ENCODE data around the gene USH2A.
"Not testable (repeated sequence)": the region's sequence is repeated elsewhere in the genome, so short reads cannot be mapped to it uniquely, and the experiment has no call there.

Gene USH2A

DNA sequence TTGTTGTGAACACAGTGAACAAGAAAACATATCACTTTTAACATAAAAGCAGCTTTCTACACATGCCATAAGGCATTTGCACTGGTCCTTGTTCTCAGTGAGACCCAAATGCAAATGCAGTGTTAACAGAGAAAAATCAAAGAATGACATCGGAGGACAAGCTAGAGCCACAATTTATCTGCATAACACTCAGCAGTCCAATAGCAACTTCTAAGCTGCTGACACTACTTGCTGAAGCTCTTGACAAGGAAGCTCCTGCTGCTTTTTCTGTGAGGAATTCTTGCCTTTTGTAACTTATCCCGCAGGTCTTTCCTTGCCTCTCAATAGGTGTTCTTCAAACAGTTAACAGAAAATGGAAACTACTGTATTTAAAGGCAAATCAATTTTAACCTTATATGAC, 34.7 kb downstream of the USH2A start:
- no peak for DNase-seq (ENCODE audit: low read depth)

DNA sequence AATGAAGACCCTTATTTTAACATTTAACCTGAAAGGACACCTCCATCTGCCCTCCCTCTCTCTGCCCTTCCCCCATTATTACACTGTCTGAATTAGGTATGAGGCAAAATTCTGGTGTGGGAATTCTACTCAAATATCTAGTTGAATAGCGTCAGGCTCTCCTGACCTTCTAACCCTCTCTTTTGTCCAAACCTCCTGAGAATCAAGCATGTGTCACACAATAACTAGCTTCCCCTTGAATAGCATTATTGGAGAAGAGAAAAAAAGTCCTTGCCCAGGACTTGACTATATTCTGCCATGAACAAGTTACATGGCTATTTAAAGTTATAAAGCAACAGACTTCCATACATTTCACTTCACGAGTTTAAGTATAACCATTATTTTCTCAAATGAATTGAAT, 35.5 kb downstream of the USH2A start:
- DNase-seq (ENCODE audit: low read depth) = no peak

DNA sequence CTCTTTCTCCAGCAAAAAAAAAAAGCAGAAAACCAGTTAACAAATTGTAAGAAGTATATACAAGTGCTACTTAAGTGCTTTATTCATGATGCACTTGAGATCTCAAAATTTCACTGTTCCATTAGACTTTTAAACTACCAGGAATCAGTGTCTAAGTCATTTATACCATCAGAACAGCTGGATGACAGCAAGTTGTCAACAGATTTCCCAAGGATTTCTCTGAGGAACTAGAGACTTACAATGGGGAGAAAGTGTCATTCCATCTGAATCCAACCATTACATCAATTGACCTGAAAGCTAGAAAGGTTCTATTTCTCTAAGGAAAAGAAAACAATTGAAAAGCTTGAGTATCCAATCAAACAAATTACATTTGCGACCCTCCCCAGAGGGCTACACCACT, 43.8 kb downstream of the USH2A start:
- no peak for DNase-seq (ENCODE audit: low read depth)

DNA sequence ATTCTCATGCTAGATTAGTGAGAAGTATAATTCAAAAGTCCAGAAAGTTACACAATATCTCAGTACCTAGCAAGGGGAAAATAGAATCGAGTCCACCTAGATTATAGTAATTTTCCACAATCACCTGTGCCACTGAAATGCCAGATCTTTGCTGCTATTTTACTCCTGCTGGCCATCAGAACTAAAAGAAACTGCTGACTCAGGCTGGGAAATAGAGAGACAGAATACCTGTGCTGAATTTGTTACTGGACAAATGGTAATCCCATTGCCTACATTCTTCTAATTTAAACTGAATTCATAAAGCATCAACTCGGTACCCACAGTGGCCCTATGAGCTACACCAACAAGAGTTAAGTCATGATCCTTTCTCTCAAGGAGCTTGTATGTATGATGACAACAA, 55.0 kb downstream of the USH2A start:
- DNase-seq (ENCODE audit: low read depth) = no peak

DNA sequence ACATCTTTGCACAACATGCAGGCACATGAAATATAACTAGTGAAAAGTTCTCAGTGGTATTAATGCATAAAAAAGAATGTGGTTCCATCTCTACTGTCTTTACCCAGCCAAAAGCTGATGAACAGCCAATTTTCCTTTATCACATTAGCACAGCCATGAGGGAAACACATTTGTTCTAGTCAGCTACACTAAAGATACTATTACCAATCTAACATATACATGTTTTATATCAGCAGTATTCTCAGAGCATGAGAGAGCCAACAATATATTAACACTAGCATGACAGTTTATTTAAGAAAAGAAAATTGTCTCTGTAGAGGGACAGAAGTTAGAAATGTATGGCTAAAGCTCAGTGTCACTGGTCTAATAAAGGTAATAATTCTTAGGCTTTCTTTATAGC, 56.3 kb downstream of the USH2A start:
- no peak for DNase-seq (ENCODE audit: low read depth)

DNA sequence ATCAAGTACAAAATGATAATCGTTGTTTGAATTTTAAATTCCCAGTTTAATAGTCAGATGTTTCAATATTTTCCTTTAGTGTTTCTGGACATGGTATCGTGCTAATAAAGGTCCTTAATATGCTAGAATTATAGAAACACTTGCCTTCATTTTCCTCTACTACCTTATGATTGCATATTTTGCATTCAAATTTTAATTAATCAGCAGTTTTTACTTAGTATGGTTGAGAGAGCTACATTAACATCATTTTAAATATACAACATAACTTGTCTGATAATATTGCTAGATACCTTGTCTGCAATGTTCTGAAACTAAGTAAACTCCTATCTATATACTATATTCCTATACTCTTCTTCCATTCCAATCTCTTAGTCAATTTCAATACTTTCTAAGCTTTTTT, 66.3 kb downstream of the USH2A start:
- DNase-seq (ENCODE audit: low read depth) = no peak

DNA sequence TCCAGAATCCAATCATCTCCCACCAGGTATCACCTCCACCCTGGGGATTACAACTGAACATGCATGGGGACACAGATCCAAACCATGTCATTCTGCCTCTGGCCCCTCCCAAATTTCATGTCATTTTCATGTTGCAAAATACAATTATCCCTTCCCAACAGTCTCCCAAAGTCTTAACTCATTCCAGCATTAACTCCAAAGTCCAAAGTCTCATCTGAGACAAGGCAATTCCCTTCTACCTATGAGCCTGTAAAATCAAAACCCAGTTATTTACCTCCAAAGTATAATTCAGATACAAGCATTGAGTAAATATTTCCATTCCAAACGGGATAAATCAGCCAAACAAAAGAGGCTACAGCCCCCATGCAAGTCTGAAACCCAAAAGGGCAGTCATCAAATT, 73.1 kb downstream of the USH2A start:
- DNase-seq (ENCODE audit: low read depth) = no peak

DNA sequence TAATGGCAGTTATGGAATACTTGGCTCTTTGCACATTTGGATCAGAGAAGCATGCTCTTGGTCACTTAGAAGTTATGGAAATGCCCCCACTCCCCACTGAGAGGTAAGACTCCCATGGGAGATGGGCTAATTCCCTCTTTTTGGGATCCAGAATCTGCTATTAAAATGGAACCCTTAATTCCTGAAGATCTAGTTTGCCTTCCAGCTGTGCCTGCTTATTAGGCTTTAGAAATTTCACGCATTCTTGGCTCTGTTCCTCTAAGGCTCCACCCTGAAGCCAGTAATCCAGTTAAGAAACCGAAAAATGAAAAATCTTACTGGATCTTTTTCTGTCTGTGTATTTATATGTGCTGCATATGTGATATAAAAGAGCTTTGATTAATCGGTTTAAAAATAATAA, 76.7 kb downstream of the USH2A start:
- DNase-seq (ENCODE audit: low read depth) = no peak

DNA sequence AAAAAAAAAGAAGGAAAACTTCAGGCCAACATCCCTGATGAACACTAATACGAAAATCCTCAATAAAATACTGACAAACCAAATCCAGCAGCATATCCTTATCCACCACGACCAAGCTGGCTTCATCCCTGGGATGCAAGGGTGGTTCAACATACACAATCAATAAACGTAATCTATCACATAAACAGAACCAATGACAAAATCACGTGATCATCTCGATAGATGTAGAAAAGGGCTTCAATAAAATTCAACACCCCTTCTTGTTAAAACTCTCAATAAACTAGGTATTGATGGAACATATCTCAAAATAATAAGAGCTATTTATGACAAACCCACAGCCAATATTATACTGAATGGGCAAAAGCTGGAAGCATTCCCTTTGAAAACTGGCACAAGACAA, 82.7 kb downstream of the USH2A start:
- not testable (repeated sequence) for DNase-seq (ENCODE audit: low read depth)

DNA sequence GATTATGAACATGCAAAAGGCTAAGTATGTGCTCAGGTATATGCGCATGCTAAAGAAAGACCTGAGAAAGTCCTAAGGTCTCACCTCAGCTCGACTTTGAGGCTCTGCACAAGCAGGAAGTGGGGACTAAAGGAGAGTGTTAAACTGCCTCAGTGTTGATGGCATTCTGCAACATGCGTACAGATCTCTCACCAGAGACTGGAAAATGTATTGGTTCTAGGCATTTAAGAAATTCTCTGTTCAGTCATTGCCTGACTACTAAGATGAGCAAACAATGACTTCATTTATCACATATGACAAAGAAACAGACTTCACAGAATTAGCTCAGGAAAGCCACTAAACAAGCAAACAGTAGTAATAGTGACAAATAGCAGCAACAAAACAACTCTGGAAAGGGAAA, 90.8 kb downstream of the USH2A start:
- DNase-seq (ENCODE audit: low read depth) = no peak

DNA sequence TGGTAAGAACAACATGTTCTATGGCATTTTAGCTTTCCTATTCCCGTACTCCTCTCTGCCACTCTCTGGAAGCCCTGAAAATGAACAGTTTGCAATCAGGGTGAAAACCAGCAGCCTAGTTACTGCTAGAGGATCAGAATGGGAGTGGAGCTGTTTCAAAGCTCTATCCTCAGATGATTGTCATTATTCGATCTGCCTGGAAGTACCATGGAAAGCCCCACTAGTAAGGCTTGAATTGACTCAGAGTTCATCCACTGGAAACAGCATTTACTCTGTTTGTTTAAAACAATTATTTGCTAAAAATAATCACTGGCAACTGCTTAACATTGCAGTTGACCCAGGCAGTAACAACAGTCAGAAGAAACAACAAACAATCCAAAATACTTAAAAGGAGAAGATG, 91.2 kb downstream of the USH2A start:
- no peak for DNase-seq (ENCODE audit: low read depth)

DNA sequence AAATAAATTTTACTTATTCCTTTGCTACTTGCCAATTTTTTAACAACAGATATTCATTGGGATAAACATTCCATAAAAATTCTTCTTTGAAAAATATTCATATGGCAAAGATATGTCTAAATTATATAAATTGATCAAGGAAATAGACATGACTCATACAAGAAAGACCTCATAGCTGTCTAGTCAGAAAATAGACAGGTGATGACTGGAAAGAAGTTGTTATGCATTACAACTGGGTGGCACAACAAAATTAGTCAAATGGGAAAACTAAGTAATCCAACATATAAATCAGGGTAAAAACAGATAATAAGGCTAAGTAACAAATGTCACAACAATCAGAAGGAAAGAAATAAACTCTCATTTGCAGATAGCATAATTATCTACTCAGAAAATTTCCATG, 92.0 kb downstream of the USH2A start:
- DNase-seq (ENCODE audit: low read depth) = no peak

DNA sequence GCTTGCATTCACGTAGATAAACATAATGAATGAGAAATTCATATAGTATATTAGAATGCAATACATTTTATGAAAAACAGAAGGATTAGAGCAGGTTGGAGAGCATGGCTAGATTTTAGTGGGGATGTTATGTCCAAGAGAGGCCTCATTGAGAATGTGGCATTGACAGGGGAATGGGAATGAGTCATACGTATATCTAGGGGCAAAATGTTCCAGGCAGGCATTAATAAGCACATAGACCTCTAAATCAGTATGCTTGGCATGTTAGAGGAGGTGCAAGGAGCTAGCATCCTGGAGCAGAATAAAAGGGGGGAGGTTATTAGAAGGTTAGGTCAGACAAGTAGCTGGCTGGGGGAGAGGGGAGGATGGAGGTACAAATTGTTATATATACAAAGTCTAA, 93.0 kb downstream of the USH2A start:
- no peak for DNase-seq (ENCODE audit: low read depth)

DNA sequence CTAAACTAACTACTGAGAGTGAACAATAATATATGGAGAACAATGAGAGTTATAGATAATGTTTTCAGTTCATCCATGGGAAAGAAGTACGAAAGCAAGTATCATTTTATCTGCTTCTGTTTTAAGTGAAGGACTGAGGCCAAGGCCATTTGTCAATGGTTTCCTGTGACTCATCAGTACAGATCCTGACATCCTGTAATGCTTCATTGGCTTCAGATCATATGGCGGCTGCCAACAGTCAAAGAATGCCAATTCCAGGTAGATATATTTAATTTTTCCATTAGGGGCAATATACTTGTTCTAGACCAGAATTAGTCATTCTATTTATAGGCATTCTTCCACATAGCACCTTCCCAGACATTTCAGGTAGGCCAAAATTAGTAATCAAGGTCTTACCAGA, 97.3 kb downstream of the USH2A start:
- DNase-seq (ENCODE audit: low read depth) = no peak

DNA sequence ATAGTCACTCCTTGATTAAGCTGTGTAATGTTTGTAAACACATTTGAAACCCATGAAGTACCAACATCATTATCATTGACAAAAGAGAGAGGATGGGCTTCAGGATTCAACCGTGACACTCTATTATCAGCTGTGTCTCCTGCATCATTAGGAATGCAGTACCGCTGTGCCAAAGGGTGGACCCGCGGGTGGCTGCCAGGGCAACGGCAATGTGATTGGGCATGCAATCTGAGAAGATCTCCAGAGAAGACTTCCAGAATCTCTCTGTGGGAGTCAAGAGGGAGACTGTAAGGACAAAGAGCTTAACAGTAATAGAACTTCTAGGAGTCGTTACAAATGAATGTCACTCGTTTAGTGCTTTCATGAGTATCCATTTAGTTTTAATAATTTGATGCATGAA, 97.9 kb downstream of the USH2A start:
- DNase-seq (ENCODE audit: low read depth) = no peak

DNA sequence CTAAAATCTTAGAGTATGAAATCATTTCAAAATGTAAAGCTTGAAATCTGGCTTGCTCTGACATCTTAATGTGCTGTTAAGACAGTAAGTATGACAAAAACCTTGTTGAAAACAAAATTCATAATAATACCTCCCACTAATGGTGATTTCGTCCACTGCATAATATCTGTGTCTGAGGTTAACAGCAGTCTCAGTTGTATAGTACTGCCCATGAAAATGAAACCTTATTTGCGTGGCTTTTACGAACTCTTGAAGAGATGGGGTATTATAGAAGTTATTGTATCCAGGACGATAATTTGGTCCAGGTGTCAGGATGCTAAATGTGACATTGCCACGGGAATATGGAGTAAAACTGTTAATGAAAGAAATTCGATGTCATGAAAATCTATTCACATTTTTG, 99.9 kb downstream of the USH2A start:
- DNase-seq (ENCODE audit: low read depth) = no peak

DNA sequence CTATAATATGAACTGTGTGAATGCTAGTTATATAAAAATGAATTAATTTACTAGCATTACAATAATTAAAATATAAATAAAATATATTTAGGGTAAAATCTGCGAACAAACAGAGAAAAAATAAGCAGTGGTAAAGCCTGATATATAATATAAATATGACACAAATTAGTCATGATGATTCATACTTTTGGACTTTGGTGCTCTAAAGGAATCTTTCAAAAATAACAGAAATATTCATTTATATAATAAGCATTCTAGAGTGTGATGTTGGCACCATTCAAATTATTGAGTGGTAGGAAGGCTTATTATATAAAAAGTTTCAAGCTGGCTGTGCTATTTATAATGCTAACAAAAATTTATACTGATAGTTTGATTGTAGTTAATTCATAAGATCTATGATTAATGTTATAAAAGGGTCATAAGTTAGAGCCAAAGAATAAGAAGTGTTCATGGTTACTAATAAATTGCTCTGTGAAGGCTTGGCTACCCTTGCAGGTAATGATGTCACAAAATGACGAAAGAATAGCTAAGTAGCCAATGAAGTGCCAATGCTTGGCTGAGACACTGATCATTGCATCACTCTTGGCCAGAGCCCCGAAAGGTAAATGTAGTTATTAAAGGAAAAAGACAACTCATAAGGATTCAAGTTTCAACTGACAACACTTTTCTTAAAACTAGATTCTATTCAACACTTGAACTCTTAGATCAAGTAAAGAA, 108.7 kb downstream of the USH2A start:
- no peak for DNase-seq (ENCODE audit: low read depth)

DNA sequence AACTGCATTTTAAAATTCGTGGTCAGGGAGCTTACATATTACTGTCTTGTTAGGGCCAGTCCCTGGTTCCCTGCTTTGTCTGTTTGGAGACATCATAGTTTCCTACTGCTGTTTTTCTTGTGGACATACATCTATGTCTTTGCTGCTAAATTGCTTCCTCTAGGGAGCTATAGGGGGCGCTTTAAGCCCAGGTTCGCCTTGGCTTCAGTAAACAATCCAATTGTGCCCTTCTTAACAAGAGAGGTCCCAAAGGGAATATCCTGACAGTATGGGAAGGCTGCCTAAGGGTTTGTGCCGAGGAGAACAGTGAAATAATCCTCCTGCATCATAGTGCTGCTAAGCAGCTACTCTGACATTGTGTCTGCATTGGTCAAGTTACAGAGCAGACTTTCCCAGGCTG, 112.5 kb downstream of the USH2A start:
- DNase-seq (ENCODE audit: low read depth) = no peak

DNA sequence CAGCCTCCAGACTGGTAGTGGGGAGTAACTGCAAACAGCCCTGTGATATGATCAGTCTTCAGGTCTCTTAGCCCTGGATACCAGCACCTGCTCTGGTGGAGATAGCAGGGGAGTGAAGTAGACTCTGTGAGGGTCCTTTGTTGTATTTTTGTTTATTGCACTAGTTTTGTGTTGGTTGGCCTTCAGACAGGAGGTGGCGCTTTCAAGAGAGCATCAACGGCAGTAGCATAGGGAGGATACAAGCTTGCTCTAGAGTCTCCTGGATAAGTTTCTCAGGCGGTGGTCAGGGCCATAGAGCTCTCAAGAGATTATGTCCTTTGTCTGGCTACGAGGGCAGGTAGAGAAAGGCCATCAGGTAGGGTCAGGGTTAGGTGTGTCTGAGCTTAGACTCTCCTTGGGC, 116.4 kb downstream of the USH2A start:
- DNase-seq (ENCODE audit: low read depth) = no peak

DNA sequence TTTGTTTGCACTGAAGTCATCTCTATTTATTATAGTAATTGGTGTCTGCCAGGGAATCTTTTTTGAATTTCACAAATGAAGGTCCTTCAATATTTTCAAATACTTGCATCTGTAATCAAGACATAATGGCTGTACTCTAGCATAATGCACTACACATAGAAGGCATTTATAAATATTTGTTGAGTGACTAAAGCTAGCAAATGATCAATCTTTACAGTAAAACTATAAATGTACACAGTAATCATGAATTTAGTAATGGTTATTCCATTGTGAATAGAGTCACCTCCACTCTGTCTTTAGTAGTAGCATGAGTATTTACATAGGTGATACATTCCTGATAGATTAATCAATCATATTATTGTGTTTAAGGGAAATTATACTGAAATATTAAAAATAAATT, 119.6 kb downstream of the USH2A start:
- no peak for DNase-seq (ENCODE audit: low read depth)

DNA sequence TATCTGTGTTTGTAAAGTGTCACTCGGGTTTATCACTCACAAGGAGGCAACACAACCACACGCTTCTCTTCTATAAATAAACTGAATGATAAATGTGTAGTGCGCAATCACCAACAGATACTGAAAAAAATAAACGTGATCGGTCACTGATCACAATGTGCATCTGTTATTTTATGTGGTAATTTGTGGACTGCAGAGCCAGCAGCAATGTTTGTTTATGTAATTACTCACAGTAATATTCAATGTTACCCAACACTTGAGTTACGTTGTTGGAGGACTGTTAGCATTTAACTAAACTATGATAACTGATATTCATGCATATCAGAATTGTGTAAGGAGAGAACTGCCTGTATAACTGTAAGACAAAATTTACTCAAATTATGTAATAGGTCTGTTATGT, 129.6 kb downstream of the USH2A start:
- DNase-seq (ENCODE audit: low read depth) = no peak

DNA sequence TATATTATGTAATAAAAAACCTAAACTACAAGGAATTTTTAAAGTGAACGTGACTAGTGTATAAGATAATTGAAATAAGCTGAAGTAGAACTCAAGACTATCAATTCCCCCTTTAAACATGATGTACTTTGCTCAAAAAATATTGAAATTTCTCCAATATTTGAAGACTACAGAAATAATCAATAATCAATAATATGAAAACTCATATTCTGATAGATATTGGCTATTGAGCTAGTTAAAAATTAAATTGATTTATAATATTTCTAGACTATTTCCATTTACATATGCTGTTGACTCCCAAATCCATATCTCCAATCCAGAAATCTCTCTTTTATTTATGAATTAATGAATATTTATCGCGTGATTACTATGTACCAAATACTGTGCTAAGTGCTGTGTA, 133.2 kb downstream of the USH2A start:
- DNase-seq (ENCODE audit: low read depth) = no peak

DNA sequence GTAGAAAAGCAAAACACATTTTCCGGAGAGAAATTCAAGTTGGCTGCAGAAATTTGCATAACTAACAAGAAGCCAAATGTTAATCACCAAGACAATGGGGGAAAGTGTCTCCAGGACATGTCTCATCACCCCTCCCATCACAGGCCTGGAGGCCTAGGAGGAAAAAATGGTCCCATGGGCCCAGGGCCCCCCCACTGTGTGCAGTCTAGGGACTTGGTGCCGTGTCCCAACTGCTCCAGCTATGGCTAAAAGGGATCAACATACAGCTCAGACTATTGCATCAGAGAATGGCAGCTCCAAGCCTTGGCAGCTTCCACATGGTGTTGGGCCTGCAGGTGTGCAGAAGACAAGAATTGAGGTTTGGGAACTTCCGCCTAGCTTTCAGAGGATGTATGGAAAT, 138.2 kb downstream of the USH2A start:
- no peak for DNase-seq (ENCODE audit: low read depth)

DNA sequence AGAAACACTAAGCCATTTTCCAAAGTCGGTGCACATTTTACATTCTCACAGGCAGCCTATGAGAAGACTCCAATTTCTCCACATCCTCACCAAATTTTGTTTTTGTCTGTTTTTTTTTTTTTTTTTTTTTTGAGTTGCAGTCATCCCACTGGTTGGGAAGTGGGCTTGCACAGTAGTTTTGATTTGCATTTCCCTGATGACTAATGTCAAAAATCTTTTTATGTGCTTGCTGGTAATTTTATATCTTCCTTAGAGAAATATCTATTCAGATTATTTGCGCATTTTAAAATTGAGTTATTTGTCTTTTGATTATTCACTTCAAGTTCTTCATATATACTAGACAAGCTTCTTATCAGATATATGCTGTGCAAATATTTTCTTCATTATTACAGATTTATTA, 141.5 kb downstream of the USH2A start:
- no peak for DNase-seq (ENCODE audit: low read depth)

Data from stimulated activated CD8-positive, alpha-beta memory T cell treated with anti-CD3 and anti-CD28 coated beads, Interleukin-15, amount 100 ng/mL, for 24 hours (primary cell).